Measurements from ENCODE around the gene DGAT2L6. TPM values are rescaled to one million over a fixed set of nuclear protein-coding genes. Genes with fewer than 3 reads are reported as not detected.

Gene DGAT2L6
- total RNA-seq, 1 experiment from 2014 or later, result not detected

- TF ChIP-seq FOXK1 (CRISPR knock-in tag; IDR thresholded peaks at IDR 0.05), result no peak
- TF ChIP-seq SMAD3 (CRISPR knock-in tag; IDR thresholded peaks at IDR 0.05; ENCODE audit: borderline replicate concordance), result no peak
- no peak for TF ChIP-seq ATF1 (CRISPR knock-in tag; IDR thresholded peaks at IDR 0.05)
- no peak for TF ChIP-seq NR3C1 (CRISPR knock-in tag; conservative IDR thresholded peaks at IDR 0.05; ENCODE audit: low read depth)
Measured at GRCh38 chrX:70172964-70173363, 4.3 kb upstream of the DGAT2L6 start (continued).

DNA sequence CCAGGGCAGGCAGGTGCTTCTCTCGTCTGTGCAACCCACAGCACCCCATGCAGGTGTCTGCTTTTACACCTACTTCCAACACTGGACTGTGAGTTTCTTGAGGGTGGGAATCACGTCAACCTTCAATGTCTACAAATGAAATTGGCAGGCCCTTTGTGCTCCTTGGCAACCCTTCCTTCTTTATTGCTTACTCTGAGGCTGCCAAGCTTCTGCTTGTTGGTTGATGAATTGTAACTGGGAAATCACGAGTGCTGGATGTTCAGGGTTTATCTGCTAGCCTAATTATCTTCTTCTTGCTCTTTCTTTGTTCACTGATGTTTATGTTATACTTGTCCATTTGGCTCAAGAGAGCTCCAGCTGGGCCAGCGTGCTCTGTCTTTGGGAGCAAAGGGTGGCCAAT lies 2.5 kb upstream of the DGAT2L6 start:
- Mint-ChIP-seq H3K9me3 (no peaks in the 10 kb centered on the region), H3K27ac (no peak overlapping the region), H3K4me3 (no peak overlapping the region), H3K36me3 (no peaks in the 10 kb centered on the region), H3K27me3 (ENCODE audit: low read depth) (no peaks in the 10 kb centered on the region), H3K4me1 (peaks cover 35% of the 10 kb centered on the region)
- no peak for TF ChIP-seq KAT7 (CRISPR knock-in tag; IDR thresholded peaks at IDR 0.05; ENCODE audit: borderline replicate concordance)
- TF ChIP-seq, protein P1, sequence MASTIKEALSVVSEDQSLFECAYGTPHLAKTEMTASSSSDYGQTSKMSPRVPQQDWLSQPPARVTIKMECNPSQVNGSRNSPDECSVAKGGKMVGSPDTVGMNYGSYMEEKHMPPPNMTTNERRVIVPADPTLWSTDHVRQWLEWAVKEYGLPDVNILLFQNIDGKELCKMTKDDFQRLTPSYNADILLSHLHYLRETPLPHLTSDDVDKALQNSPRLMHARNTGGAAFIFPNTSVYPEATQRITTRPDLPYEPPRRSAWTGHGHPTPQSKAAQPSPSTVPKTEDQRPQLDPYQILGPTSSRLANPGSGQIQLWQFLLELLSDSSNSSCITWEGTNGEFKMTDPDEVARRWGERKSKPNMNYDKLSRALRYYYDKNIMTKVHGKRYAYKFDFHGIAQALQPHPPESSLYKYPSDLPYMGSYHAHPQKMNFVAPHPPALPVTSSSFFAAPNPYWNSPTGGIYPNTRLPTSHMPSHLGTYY (CRISPR knock-in tag; IDR thresholded peaks at IDR 0.05), result no peak
- no peak for TF ChIP-seq MAX (CRISPR knock-in tag; IDR thresholded peaks at IDR 0.05)
- no peak for TF ChIP-seq OVOL2 (CRISPR knock-in tag; IDR thresholded peaks at IDR 0.05; ENCODE audit: borderline replicate concordance)
- ChIA-PET POLR2A (no interaction called here), CTCF (interaction anchor here (1.6 kb wide), 1 partner anchor 41 kb away, joined by 4 read pairs; the partner anchor contains the start of gene IGBP1)
- ATAC-seq (no peak), DNase-seq (ENCODE audit: low spot score) (no peak)

GRCh38 chrX:70175338-70175737 lies 1.9 kb upstream of the DGAT2L6 start:
- Mint-ChIP-seq H3K36me3 (no peaks in the 10 kb centered on the region), H3K27me3 (ENCODE audit: low read depth) (no peaks in the 10 kb centered on the region), H3K4me3 (no peak overlapping the region), H3K4me1 (peaks cover 32% of the 10 kb centered on the region), H3K27ac (no peak overlapping the region), H3K9me3 (no peaks in the 10 kb centered on the region)
- ChIA-PET CTCF (no interaction called here), POLR2A (no interaction called here)
- ATAC-seq (no peak), DNase-seq (ENCODE audit: low spot score) (no peak)
- TF ChIP-seq SMAD4 (CRISPR knock-in tag; IDR thresholded peaks at IDR 0.05) (no peak), ZNF232 (CRISPR knock-in tag; IDR thresholded peaks at IDR 0.05) (no peak), AR (CRISPR knock-in tag; IDR thresholded peaks at IDR 0.05) (no peak), ZNF396 (CRISPR knock-in tag; IDR thresholded peaks at IDR 0.05; ENCODE audit: borderline replicate concordance) (no peak), FOXP1 (CRISPR knock-in tag; IDR thresholded peaks at IDR 0.05; ENCODE audit: borderline replicate concordance) (no peak), ZNF317 (CRISPR knock-in tag; IDR thresholded peaks at IDR 0.05; ENCODE audit: borderline replicate concordance, low read depth) (no peak), ATF2 (CRISPR knock-in tag; IDR thresholded peaks at IDR 0.05; ENCODE audit: borderline replicate concordance, low read depth) (no peak)
- TF ChIP-seq, protein P1 (CRISPR knock-in tag; IDR thresholded peaks at IDR 0.05), result no peak
- TF ChIP-seq, protein P2, sequence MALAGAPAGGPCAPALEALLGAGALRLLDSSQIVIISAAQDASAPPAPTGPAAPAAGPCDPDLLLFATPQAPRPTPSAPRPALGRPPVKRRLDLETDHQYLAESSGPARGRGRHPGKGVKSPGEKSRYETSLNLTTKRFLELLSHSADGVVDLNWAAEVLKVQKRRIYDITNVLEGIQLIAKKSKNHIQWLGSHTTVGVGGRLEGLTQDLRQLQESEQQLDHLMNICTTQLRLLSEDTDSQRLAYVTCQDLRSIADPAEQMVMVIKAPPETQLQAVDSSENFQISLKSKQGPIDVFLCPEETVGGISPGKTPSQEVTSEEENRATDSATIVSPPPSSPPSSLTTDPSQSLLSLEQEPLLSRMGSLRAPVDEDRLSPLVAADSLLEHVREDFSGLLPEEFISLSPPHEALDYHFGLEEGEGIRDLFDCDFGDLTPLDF (CRISPR knock-in tag; IDR thresholded peaks at IDR 0.05), result no peak
- TF ChIP-seq, protein P3, sequence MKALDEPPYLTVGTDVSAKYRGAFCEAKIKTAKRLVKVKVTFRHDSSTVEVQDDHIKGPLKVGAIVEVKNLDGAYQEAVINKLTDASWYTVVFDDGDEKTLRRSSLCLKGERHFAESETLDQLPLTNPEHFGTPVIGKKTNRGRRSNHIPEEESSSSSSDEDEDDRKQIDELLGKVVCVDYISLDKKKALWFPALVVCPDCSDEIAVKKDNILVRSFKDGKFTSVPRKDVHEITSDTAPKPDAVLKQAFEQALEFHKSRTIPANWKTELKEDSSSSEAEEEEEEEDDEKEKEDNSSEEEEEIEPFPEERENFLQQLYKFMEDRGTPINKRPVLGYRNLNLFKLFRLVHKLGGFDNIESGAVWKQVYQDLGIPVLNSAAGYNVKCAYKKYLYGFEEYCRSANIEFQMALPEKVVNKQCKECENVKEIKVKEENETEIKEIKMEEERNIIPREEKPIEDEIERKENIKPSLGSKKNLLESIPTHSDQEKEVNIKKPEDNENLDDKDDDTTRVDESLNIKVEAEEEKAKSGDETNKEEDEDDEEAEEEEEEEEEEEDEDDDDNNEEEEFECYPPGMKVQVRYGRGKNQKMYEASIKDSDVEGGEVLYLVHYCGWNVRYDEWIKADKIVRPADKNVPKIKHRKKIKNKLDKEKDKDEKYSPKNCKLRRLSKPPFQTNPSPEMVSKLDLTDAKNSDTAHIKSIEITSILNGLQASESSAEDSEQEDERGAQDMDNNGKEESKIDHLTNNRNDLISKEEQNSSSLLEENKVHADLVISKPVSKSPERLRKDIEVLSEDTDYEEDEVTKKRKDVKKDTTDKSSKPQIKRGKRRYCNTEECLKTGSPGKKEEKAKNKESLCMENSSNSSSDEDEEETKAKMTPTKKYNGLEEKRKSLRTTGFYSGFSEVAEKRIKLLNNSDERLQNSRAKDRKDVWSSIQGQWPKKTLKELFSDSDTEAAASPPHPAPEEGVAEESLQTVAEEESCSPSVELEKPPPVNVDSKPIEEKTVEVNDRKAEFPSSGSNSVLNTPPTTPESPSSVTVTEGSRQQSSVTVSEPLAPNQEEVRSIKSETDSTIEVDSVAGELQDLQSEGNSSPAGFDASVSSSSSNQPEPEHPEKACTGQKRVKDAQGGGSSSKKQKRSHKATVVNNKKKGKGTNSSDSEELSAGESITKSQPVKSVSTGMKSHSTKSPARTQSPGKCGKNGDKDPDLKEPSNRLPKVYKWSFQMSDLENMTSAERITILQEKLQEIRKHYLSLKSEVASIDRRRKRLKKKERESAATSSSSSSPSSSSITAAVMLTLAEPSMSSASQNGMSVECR (CRISPR knock-in tag; IDR thresholded peaks at IDR 0.05; ENCODE audit: borderline replicate concordance), result no peak
- TF ChIP-seq, protein P4, sequence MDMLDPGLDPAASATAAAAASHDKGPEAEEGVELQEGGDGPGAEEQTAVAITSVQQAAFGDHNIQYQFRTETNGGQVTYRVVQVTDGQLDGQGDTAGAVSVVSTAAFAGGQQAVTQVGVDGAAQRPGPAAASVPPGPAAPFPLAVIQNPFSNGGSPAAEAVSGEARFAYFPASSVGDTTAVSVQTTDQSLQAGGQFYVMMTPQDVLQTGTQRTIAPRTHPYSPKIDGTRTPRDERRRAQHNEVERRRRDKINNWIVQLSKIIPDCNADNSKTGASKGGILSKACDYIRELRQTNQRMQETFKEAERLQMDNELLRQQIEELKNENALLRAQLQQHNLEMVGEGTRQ (CRISPR knock-in tag; IDR thresholded peaks at IDR 0.05), result no peak

All from WTC11 (cell line).